T47D (cell line): ENCODE data around the gene DOCK6.
"Not testable (repeated sequence)": the region's sequence is repeated elsewhere in the genome, so short reads cannot be mapped to it uniquely, and the experiment has no call there.

Source experiments
- DNase-seq, 2 experiments: peaks; one replicate each; pipeline versions ENCODE4 v3.0.0 to v3.0.0-alpha.2; 2011 to 2012; ENCODE audit warnings: low read depth in 1 of 2, low spot score in 1 of 2
- JUND ChIP-seq: IDR thresholded peaks from 2 replicates; pipeline ENCODE4 v1.6.1; 2012; ENCODE audit warnings: low read depth
- in situ Hi-C: cut with HindIII; loops from 2 replicates; pipeline ENCODE4 v1.10.0; 2016; ENCODE audit warnings: low sequenced_read_pairs, low pct_unique_long_range_greater_than_20kb

DOCK6 gene

DNA sequence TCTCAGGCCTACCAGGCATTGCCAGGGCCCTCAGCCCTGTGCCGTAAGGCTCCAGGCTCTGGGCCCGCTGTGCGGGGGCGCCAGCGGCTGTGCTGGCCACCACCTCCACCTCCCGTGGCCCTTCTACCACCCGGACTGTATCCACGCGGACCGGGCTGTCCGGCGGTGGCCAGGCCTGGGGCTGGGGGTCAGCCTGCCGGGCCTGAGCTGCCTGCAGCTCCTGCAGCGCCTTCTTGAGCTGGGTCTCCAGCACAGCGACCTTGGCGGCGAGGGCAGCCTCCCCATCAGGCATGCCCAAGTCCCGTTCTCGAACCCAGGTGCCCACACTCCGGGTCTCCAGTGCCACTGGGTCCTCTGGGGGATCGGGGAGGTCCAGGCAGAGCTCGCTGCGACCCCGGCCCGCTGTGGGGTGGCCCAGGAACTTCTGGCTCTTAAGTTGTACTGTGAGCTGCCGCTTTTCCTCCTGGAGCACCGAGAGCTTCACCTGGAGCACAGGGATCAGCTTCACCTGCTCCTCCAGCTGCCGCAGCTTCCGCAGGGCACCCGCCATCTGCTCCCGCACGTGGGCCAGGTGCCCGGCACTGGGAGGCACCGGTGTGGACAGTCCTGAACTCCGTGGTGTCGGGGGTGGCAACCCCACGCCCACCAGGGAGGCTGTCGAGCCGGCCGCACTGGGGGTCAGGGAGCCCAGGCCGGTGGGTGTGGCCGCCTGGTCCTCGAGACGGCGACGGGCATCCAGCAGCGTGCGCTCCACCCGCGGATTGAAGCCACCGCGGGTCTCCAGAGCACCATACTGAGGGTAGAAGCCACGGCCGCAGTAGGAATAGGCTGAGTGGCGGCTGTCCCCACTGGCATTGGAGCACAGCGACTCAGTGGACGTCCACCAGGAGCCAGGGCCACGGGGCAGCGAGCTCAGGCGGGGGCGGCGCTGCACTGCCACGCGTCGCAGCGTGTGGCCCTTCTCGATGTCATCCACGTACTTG, 69.1 kb downstream of the DOCK6 start:
- DNase-seq, result no peak
- in situ Hi-C loops, result no loop called here
- TF ChIP-seq JUND, result no peak

DNA sequence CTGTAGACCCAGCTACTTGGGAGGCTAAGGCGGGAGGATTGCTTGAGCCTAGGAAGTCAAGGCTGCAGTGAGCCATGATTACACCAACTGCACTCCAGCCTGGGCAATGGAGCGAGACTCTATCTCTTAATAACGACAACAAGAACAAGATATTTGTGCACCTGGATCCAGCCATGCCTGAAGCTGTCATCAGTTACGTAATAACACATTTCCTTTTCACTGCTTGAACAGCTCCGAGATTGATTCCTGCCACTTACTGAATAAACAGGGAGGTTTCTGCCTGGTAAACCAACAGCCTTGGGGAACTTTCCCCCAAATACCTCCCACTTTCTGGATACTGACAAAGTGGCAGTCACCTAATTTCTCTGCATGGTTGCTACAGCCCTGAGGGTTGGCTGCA, 70.4 kb downstream of the DOCK6 start:
- TF ChIP-seq JUND, result no peak
- in situ Hi-C loops, result no loop called here
- no peak for DNase-seq

DNA sequence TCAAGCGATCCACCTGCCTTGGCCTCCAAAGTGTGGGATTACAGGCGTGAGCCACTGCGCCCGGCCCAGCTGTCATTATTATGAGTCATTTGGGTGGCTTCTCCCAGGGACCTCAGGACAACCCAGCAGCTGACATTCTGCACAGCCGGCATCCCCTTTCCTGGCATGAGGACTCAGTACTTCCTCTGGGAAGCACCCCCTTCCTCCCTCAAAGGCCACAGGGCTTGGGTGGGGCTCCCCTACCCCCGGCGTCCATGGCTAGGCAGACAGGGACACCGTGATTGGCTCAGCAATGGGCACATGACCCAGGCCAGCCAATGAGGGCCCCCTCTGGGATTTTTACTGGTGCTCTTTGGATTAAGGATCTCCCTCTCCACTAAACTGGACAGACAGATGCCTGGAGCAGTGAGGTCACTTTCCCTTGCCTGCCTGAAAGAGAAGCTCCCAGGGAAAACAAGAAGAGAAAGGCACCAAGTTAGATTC, 71.0 kb downstream of the DOCK6 start:
- TF ChIP-seq JUND, result no peak
- in situ Hi-C loops, result no loop called here
- DNase-seq, result peak in 1 of 2 experiments; percentile 32

DNA sequence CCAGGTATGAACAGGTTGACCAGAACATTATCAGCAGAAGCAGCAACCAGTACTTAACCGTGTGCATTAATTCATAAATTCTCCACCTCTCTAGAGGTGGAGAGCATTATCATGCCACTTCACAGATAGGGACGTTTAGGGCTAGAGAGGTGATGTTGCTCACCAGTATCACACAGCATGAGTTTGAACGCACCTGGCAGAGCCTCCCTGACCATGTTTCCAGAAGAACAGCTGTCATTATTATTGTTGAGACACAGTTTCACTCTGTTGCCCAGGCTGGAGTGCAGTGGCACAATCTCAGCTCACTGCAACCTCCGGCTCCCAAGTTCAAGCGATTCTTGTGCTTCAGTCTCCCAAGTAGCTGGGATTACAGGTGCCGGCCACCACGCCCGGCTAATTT, 71.8 kb downstream of the DOCK6 start:
- DNase-seq, result no peak
- in situ Hi-C loops, result no loop called here
- no peak for TF ChIP-seq JUND

- DNase-seq, result no peak
- no peak for TF ChIP-seq JUND
- in situ Hi-C loops, result no loop called here
Measured at GRCh38 chr19:11187441-11187840, 74.9 kb downstream of the DOCK6 start.

DNA sequence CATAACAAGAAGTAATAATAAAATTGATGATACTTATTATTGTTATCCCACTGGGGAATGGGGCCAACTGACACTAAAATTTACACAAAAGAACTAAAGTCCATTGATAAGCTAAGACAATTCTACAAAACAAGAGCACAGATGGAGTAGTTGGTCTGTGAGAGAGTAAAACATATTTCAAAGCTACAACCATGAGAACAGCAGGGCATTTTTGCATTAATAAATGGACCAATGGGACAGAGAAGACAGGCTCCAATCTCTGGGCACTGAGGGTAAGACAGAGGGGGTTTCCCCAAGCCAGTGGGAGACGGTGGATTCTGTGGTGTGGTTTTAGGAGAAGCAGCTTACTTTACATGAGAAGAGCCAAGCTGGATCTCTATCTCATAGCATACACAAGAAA, 79.3 kb downstream of the DOCK6 start:
- TF ChIP-seq JUND, result no peak
- DNase-seq, result no peak
- in situ Hi-C loops, result no loop called here

GRCh38 chr19:11181488-11181887, 80.8 kb downstream of the DOCK6 start:
- no peak for TF ChIP-seq JUND
- in situ Hi-C loops, result no loop called here
- DNase-seq, result no peak

DNA sequence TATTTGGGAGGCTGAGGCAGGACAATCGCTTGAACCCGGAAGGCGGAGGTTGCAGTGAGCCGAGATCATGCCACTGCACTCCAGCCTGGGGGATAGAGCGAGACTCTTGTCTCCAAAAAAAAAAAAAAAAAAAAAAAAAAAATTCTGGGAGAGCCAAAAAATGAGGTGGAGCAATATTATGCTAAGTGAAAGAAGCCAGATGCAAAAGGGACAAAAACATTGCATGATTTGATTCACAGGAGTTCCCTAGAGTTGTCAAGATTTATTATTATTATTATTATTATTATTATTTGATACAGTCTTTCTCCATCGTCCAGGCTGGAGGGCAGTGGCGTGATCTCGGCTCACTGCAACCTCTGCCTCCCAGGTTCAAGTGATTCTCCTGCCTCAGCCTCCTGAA, 81.3 kb downstream of the DOCK6 start:
- DNase-seq, in situ Hi-C loops: not testable (repeated sequence)

DNA sequence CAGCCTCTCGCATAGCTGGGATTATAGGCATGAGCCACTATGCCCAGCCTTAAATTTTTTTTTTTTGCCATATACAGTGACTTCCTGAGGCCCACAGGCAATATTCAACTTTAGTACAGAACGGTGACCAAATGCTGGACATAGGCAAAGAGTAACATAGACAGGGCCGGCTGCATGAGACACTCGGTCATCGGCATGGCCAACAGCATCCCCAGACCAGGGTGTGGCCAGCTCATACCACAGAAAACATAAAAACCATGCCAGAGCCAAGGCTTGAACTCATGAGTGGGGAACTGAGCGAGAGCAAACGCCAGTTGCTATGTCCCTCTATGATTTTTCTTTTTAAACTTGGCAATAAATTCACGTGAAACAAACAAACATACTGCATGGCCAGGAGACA, 82.0 kb downstream of the DOCK6 start:
- in situ Hi-C loops, result no loop called here
- DNase-seq, result no peak
- TF ChIP-seq JUND, result no peak

DNA sequence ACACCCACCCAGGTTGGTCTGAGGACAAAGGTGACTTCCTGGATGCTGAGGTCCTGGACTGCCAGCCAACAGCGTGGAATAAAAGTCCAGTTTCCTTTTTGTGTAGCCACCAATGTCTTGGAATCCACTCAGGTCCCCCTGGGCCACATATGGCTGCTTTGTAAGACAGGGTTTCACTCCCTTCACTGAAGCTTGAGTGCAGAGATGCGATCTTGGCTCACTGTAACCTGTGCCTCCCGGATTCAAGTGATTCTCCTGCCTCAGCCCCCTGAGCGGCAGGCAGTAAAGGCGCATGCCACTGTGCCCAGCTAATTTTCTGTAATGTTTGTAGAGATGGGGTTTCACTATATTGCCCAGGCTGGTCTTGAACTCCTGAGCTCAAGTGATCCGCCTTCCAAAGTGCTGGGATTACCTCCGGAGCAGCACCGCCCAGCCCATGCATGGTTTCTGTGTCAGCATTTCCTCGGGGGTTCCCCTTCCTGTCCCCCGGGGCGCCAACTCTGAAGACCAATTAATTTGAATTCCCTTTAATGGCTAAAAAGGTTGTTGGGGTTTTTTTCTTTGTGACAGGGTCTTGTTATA, 82.5 kb downstream of the DOCK6 start:
- TF ChIP-seq JUND, result no peak
- in situ Hi-C loops, result no loop called here
- no peak for DNase-seq

DNA sequence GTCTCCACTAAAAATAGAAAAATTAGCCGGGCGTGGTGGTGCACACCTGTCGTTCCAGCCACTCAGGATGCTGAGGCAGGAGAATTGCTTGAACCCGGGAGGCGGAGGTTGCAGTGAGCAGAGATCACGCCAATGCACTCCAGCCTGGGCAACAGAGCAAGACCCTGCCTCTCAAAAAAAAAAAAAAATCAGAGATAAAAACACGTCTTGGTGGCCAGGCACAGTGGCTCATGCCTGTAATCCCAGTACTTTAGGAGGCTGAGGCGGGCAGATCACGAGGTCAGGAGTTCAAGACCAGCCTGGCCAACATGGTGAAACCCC, 83.2 kb downstream of the DOCK6 start:
- DNase-seq, in situ Hi-C loops: not testable (repeated sequence)

- no peak for TF ChIP-seq JUND
- in situ Hi-C loops, result no loop called here
- no peak for DNase-seq
Measured at GRCh38 chr19:11177592-11177991, 84.7 kb downstream of the DOCK6 start.

GRCh38 chr19:11176466-11177193, 85.7 kb downstream of the DOCK6 start:
- TF ChIP-seq JUND, result no peak
- in situ Hi-C loops, result no loop called here
- peak in 1 of 2 experiments; percentile 55 for DNase-seq
